Measurements from ENCODE around the gene ARMC8. TPM values are rescaled to one million over a fixed set of nuclear protein-coding genes. Genes with fewer than 3 reads are reported as not detected.

Gene ARMC8
- total RNA-seq, 1 experiment from 2014 or later: 63.6 TPM

- Mint-ChIP-seq H3K27ac (no peak overlapping the region), H3K27me3 (ENCODE audit: low read depth) (no peaks in the 10 kb centered on the region), H3K4me3 (no peak overlapping the region), H3K36me3 (ENCODE audit: insufficient read depth in 1 of 3, low read depth in 3 of 3) (peaks cover 4 to 25% (median 8%) of the 10 kb centered on the region in 3 experiments; a peak in 5 of 7 replicates), H3K9me3 (no peaks in the 10 kb centered on the region), H3K4me1 (no peaks in the 10 kb centered on the region)
- Histone ChIP-seq H3K27ac (ENCODE audit: insufficient read length, low read depth, low read length) (no peak overlapping the region), H3K4me1 (ENCODE audit: insufficient read depth, low read length) (no peaks in the 10 kb centered on the region), H3K23me2 (ENCODE audit: insufficient read length, low read depth, low read length, poor library complexity, severe bottlenecking) (no peaks in the 10 kb centered on the region), H4K5ac (ENCODE audit: insufficient read length, low read depth, low read length) (no peak overlapping the region), H3K27me3 (ENCODE audit: insufficient read depth, low read length) (no peaks in the 10 kb centered on the region), H3K4ac (ENCODE audit: low read depth, low read length) (no peak overlapping the region), H2AK5ac (ENCODE audit: insufficient read length, low read length) (no peak overlapping the region), H2BK12ac (ENCODE audit: insufficient read length, low read depth, low read length) (no peak overlapping the region), H3K18ac (ENCODE audit: insufficient read length, low read depth, low read length) (no peak overlapping the region), H2BK120ac (ENCODE audit: low read depth, low read length, poor library complexity, severe bottlenecking) (no peak overlapping the region), H3K56ac (ENCODE audit: insufficient read length, low read depth, low read length) (no peak overlapping the region), H4K8ac (replicated peaks; ENCODE audit: insufficient read length, low read depth, low read length) (no peak overlapping the region), H2BK5ac (ENCODE audit: insufficient read length, low read length) (no peak overlapping the region), H3K79me1 (ENCODE audit: insufficient read depth, low read depth, low read length, poor library complexity, severe bottlenecking) (no peaks in the 10 kb centered on the region), H3K9me3 (ENCODE audit: control insufficient read depth, low read depth, low read length) (no peaks in the 10 kb centered on the region), H2BK15ac (ENCODE audit: low read depth, low read length) (no peak overlapping the region), H3K23ac (ENCODE audit: insufficient read length, low read depth, low read length) (no peak overlapping the region), H3K4me2 (ENCODE audit: insufficient read depth, insufficient read length, low read length) (no peak overlapping the region), H2BK20ac (ENCODE audit: low read depth, low read length, poor library complexity, severe bottlenecking) (no peak overlapping the region), H2AFZ (ENCODE audit: low read length) (no peak overlapping the region), H3K9ac (ENCODE audit: extremely low read depth, insufficient read length, low read length) (no peak overlapping the region), H3T11ph (ENCODE audit: low read length) (no peak overlapping the region), H3K14ac (ENCODE audit: insufficient read depth, low read length) (no peak overlapping the region), H4K91ac (ENCODE audit: insufficient read length, low read depth, low read length) (no peak overlapping the region), H3K79me2 (ENCODE audit: insufficient read depth, low read length) (no peaks in the 10 kb centered on the region), H4K20me1 (ENCODE audit: control insufficient read depth, insufficient read depth, insufficient read length) (no peaks in the 10 kb centered on the region)
- TF ChIP-seq CTCF (conservative IDR thresholded peaks at IDR 0.05): no peak
- no CpG with 5 or more reads among the region's 3 CpGs for WGBS (ENCODE audit: extremely low coverage, insufficient read length, low lambda C conversion rate)
- no peak for DNase-seq
Measured at GRCh38 chr3:138267083-138267482, 80.0 kb downstream of the ARMC8 start.

All from H9 (cell line).